Neutrophil (primary cell): ENCODE results near the gene BZW1.
"Not testable (repeated sequence)": the region's sequence is repeated elsewhere in the genome, so short reads cannot be mapped to it uniquely, and the experiment has no call there.

Experiments
- H3K27ac ChIP-seq: fragments of 200-600 bp; sonication (generic); 2 replicates; pipeline ENCODE4 v1.5.1; 2016; ENCODE audit warnings: mild to moderate bottlenecking, moderate library complexity
- H3K27me3 ChIP-seq: fragments of 200-600 bp; sonication (generic); 2 replicates; pipeline ENCODE4 v1.6.0; 2016; ENCODE audit warnings: mild to moderate bottlenecking
- H3K36me3 ChIP-seq: fragments of 200-600 bp; sonication (generic); 2 replicates; pipeline ENCODE4 v1.5.1; 2017
- H3K4me1 ChIP-seq, 2 experiments: fragments of 200-600 bp in 1 of 2; sonication (generic) in 1 of 2; 1 replicate in 1 of 2; 2 replicates in 1 of 2; pipeline versions ENCODE4 v1.5.1 to v1.6.1; 2013 to 2016; ENCODE audit warnings: low read depth in 1 of 2, low read length in 1 of 2, mild to moderate bottlenecking in 1 of 2, moderate library complexity in 1 of 2; ENCODE audit not compliant: control insufficient read depth in 1 of 2, insufficient read depth in 1 of 2
- H3K4me3 ChIP-seq, 2 experiments: fragments of 200-600 bp in 1 of 2; sonication (generic) in 1 of 2; 1 replicate in 1 of 2; 2 replicates in 1 of 2; pipeline ENCODE4 v1.5.1; 2013 to 2016; ENCODE audit warnings: low read depth in 1 of 2, low read length in 1 of 2, mild to moderate bottlenecking in 1 of 2, moderate library complexity in 1 of 2
- H3K9me3 ChIP-seq: fragments of 200-600 bp; sonication (generic); 2 replicates; pipeline ENCODE4 v1.5.1; 2016
- TF ChIP-seq, protein P1 (sequence below): fragments of 200-600 bp; sonication (generic); IDR thresholded peaks from 2 replicates; pipeline ENCODE4 v1.5.1; 2016; ENCODE audit warnings: antibody characterized with exemption

BZW1 gene

DNA sequence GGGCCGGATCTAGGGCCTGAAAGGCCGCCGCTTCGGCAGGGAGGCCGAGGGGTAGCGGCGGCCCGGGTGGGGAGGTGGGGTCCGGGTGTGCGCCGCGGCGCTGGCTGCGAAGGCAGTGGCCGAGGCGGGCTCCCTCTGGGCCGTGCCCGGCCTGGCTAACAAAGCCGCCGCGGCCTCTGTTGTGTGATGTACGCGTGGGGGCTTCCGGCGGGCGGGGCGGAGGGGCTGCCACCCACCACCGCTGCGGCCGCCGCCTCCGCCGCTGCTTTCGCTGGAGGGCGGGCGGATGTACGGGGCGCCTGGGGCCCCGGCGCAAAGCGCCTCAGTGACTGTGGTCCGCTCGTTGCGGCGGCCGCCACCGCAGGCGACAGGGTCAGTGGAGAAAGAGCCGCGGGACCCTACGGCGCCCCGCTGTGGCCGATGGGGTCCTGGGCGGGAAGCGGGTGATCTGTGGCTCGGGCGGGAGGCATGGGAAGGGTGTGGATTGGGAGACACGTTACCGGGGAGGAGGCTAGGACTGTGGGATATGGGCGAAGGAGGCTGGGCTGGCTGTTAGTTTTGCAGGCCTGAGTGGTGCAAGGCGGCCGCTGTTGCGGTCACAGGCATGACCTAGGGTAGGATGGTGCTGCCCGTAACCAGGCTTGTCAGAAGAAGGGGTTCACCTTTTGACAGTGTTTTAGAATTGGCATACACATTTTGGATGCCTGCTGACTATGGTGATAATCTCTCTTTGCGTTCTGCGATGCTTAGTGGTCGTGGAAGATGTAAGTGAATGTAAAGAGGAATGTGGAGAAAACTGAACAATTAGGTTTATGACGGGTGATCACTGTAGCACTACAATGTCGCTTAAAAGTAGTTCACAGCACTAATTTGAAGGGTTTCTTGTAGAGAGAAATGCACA is 662 bp downstream of the BZW1 start:
- Histone ChIP-seq H3K4me1 (peaks cover 30 to 33% of the 10 kb centered on the region in 2 experiments), H3K36me3 (peaks cover 38% of the 10 kb centered on the region), H3K4me3 (peak overlapping the region; percentile 85 to 99), H3K27ac (peak overlapping the region; percentile 99), H3K9me3 (no peaks in the 10 kb centered on the region), H3K27me3 (no peaks in the 10 kb centered on the region)
- TF ChIP-seq, protein P1, sequence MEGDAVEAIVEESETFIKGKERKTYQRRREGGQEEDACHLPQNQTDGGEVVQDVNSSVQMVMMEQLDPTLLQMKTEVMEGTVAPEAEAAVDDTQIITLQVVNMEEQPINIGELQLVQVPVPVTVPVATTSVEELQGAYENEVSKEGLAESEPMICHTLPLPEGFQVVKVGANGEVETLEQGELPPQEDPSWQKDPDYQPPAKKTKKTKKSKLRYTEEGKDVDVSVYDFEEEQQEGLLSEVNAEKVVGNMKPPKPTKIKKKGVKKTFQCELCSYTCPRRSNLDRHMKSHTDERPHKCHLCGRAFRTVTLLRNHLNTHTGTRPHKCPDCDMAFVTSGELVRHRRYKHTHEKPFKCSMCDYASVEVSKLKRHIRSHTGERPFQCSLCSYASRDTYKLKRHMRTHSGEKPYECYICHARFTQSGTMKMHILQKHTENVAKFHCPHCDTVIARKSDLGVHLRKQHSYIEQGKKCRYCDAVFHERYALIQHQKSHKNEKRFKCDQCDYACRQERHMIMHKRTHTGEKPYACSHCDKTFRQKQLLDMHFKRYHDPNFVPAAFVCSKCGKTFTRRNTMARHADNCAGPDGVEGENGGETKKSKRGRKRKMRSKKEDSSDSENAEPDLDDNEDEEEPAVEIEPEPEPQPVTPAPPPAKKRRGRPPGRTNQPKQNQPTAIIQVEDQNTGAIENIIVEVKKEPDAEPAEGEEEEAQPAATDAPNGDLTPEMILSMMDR = no peak

DNA sequence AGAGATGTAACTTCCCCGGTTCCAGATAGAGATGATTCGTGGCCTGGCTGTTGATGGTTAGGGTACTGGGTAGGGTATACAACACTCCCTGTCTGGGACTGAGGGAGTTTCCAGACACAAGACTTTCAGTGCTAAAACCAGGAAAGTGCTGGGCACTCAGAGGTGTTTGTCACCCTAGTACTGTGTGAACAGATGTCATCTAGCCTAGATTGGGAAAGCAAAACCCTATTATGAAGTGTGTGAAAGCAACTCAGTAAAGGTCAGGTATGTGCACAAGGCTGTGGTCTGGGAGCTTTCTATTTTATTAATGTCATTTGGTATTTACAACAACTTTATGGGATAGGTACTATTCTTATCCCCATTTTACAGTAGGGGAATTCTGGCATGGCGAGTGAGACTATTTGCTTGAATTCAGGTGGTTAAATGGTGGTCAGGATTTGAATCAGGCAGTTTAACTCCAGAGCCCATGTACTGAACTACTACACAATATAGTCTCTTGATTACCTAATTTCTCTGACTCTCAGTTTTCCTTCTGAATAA is 2.6 kb downstream of the BZW1 start:
- no peak overlapping the region for H3K27ac ChIP-seq
- H3K4me3 ChIP-seq = no peak overlapping the region

DNA sequence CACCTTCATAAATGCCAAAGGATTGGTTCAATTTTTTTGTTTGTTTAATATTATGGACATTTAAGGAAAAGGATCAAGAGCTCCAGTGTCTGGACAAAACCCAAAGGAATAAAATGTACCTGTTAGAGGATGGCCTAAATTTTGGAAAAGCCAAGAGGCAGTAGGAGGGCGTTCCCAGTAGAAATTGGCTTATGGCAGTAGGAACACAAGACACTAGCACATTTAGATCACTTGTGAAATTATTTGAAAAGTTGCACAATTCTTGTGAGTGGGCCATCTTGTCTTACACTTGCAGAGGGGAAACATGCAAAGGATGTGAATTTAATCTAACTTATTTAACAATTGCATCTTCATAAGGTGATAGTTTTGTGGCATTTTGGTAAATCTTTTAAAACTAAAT is 3.2 kb downstream of the BZW1 start:
- no peaks in the 10 kb centered on the region for H3K9me3 ChIP-seq
- H3K27me3 ChIP-seq = no peaks in the 10 kb centered on the region
- H3K4me1 ChIP-seq = peaks cover 30 to 44% of the 10 kb centered on the region in 2 experiments
- TF ChIP-seq, protein P1 = no peak
- no peak overlapping the region for H3K4me3 ChIP-seq
- H3K36me3 ChIP-seq = peaks cover 64% of the 10 kb centered on the region
- H3K27ac ChIP-seq = no peak overlapping the region

More for the DNA sequence above, 2.6 kb downstream of the BZW1 start:
- H3K36me3 ChIP-seq = peaks cover 58% of the 10 kb centered on the region
- H3K27me3 ChIP-seq = no peaks in the 10 kb centered on the region
- no peaks in the 10 kb centered on the region for H3K9me3 ChIP-seq
- peaks cover 30 to 44% of the 10 kb centered on the region in 2 experiments for H3K4me1 ChIP-seq
- TF ChIP-seq, protein P1 = no peak

DNA sequence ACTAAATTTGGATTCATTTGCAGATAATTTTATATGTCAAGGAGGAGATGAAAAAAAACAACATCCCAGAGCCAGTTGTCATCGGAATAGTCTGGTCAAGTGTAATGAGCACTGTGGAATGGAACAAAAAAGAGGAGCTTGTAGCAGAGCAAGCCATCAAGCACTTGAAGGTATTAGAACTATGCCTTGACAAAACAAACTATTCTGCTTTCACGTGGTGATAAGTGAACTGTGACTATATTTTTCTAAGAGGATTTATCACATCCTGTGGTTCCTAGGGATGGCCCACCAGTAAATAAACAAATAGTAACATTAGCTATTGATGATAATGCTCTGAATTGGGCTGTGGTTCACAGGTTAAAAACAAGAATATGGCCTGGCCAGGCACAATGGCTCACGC is 7.0 kb downstream of the BZW1 start:
- not testable (repeated sequence) for H3K27me3 ChIP-seq, H3K9me3 ChIP-seq, H3K4me3 ChIP-seq
- H3K36me3 ChIP-seq = peaks cover 84% of the 10 kb centered on the region
- H3K27ac ChIP-seq = peak overlapping the region; percentile 11
- peaks cover 8 to 20% of the 10 kb centered on the region in 2 experiments for H3K4me1 ChIP-seq

DNA sequence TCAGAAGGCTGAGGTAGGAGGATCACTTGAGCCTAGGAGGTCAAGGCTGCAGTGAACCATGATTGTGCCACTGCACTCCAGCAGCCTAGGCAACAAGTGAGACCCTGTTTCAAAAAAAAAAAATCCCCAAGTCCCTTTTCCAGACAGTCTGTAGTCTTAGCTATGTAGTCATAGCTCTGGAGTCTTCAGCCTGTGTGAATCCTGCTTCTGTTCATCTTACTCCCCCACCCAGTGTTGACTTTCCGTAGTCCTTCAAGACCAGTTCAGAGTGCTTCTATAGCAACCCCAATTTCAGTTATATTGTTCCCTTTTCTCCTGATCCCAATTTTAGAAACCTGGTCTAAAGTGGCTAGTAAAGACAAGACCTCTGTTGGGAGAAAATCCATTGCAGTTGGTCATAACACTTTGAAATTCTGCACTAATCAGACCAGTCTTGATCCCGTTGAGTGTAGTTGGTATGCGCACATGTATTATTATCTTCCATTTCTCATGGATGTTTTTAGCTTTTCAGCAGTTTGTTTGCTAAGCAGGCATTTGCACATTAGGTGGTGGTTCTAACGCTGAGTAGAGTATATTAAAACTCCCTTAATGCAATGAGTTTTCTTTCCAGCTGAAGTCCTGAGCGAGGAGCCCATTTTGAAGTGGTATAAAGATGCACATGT is 9.0 kb downstream of the BZW1 start:
- TF ChIP-seq, protein P1 = no peak
- H3K4me3 ChIP-seq = no peak overlapping the region
- peaks cover 0 to 12% of the 10 kb centered on the region in 2 experiments for H3K4me1 ChIP-seq
- H3K27ac ChIP-seq = no peak overlapping the region
- peaks cover 76% of the 10 kb centered on the region for H3K36me3 ChIP-seq
- H3K9me3 ChIP-seq = no peaks in the 10 kb centered on the region
- no peaks in the 10 kb centered on the region for H3K27me3 ChIP-seq
